SK-N-SH treated with all-trans-retinoic acid at 6 μM for 48 hours (cell line): ENCODE results near the gene TLR4.

ENCODE experiments used
- ATAC-seq: fragments of 200-7000 bp; cut with Tn5 transposase; 3 replicates; pipeline ENCODE4 v1.9.1; 2020; ENCODE audit warnings: mild to moderate bottlenecking, moderate library complexity
- ARNTL ChIP-seq: fragments of 450-650 bp; formaldehyde crosslinking; IDR thresholded peaks from 2 replicates; pipeline ENCODE4 v1.5.0; 2020; ENCODE audit warnings: low read depth, mild to moderate bottlenecking, moderate library complexity, borderline replicate concordance
- BACH2 ChIP-seq: fragments of 250-450 bp; sonication (Bioruptor Pico); IDR thresholded peaks from 2 replicates; pipeline ENCODE4 v1.9.0; 2021; ENCODE audit warnings: mild to moderate bottlenecking, borderline replicate concordance
- ESRRG ChIP-seq: fragments of 250-450 bp; sonication (Bioruptor Pico); IDR thresholded peaks from 2 replicates; pipeline ENCODE4 v1.6.1; 2021; ENCODE audit warnings: mild to moderate bottlenecking
- ISL1 ChIP-seq: fragments of 250-450 bp; sonication (Bioruptor Pico); IDR thresholded peaks from 2 replicates; pipeline ENCODE4 v2.1.2; 2022; ENCODE audit warnings: mild to moderate bottlenecking, moderate library complexity
- OSR1 ChIP-seq: fragments of 250-450 bp; sonication (Bioruptor Pico); IDR thresholded peaks from 2 replicates; pipeline ENCODE4 v1.8.0; 2022; ENCODE audit warnings: moderate library complexity, mild to moderate bottlenecking, inconsistent platforms
- PPARA ChIP-seq: fragments of 250-450 bp; sonication (Bioruptor Pico); IDR thresholded peaks from 2 replicates; pipeline ENCODE4 v1.5.0; 2020; ENCODE audit warnings: mild to moderate bottlenecking, borderline replicate concordance
- RARB ChIP-seq: fragments of 250-450 bp; sonication (Bioruptor Pico); IDR thresholded peaks from 2 replicates; pipeline ENCODE4 v1.8.0; 2021; ENCODE audit warnings: mild to moderate bottlenecking, moderate library complexity
- SNAI2 ChIP-seq: fragments of 250-450 bp; sonication (Bioruptor Pico); IDR thresholded peaks from 2 replicates; pipeline ENCODE4 v1.5.0; 2020; ENCODE audit warnings: mild to moderate bottlenecking, moderate library complexity
- TCF4 ChIP-seq: fragments of 250-450 bp; sonication (Bioruptor Pico); IDR thresholded peaks from 2 replicates; pipeline ENCODE4 v1.8.0; 2021; ENCODE audit warnings: mild to moderate bottlenecking, moderate library complexity, borderline replicate concordance
- TOX ChIP-seq: fragments of 250-450 bp; sonication (Bioruptor Pico); IDR thresholded peaks from 2 replicates; pipeline ENCODE4 v1.8.0; 2021; ENCODE audit warnings: mild to moderate bottlenecking, moderate library complexity, borderline replicate concordance
- ZC3H10 ChIP-seq: fragments of 250-450 bp; sonication (Bioruptor Pico); IDR thresholded peaks from 2 replicates; pipeline ENCODE4 v1.5.1; 2021; ENCODE audit warnings: mild to moderate bottlenecking, moderate library complexity
- ZFP30 ChIP-seq: fragments of 450-650 bp; formaldehyde crosslinking; IDR thresholded peaks from 2 replicates; pipeline ENCODE4 v1.5.0; 2022; ENCODE audit warnings: mild to moderate bottlenecking, moderate library complexity
- ZNF565 ChIP-seq: fragments of 450-650 bp; formaldehyde crosslinking; conservative IDR thresholded peaks from 2 replicates; pipeline ENCODE4 v1.5.0; 2020; ENCODE audit warnings: low read depth, mild to moderate bottlenecking, moderate library complexity
- ZNF70 ChIP-seq: fragments of 450-650 bp; formaldehyde crosslinking; IDR thresholded peaks from 2 replicates; pipeline ENCODE4 v1.5.0; 2020; ENCODE audit warnings: mild to moderate bottlenecking, moderate library complexity
- ZNF8 ChIP-seq: fragments of 450-650 bp; formaldehyde crosslinking; IDR thresholded peaks from 2 replicates; pipeline ENCODE4 v1.5.0; 2020; ENCODE audit warnings: mild to moderate bottlenecking, moderate library complexity
- TF ChIP-seq, protein P1 (sequence below): fragments of 250-450 bp; sonication (Bioruptor Pico); IDR thresholded peaks from 2 replicates; pipeline ENCODE4 v1.8.0; 2021; ENCODE audit warnings: low read depth, mild to moderate bottlenecking, moderate library complexity, borderline replicate concordance
- TF ChIP-seq, protein P2 (sequence below): fragments of 250-450 bp; sonication (Bioruptor Pico); IDR thresholded peaks from 2 replicates; pipeline ENCODE4 v1.5.1; 2020; ENCODE audit warnings: low read depth, mild to moderate bottlenecking, moderate library complexity
- TF ChIP-seq, protein P3 (sequence below): fragments of 250-450 bp; sonication (Bioruptor Pico); IDR thresholded peaks from 2 replicates; pipeline ENCODE4 v1.5.1; 2021; ENCODE audit warnings: mild to moderate bottlenecking, moderate library complexity
- TF ChIP-seq, protein P4 (sequence below): fragments of 250-450 bp; sonication (Bioruptor Pico); IDR thresholded peaks from 2 replicates; pipeline ENCODE4 v1.5.0; 2020; ENCODE audit warnings: mild to moderate bottlenecking, moderate library complexity
- TF ChIP-seq, protein P5 (sequence below): fragments of 250-450 bp; sonication (Bioruptor Pico); IDR thresholded peaks from 2 replicates; pipeline ENCODE4 v1.8.0; 2020; ENCODE audit warnings: mild to moderate bottlenecking, moderate library complexity, borderline replicate concordance

TLR4 gene

DNA sequence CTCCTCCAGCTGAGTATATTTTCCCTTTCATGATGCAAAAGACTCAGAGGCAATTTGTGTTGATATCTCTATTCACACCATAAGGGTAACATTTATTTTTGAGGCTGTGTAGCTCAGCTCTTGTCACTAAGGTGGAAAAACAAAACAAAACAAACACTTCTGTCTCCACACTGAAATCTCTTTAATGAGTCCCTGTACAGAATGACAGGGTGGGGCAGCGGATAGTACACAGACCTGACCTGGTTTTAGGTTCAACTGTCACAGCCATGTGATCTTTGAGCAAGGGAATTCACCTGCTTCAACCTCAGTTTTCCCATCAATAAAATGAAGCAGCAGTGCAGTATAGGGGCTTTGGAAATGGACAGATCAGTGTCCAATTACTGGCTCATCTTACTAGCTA, 29.3 kb downstream of the TLR4 start:
- TF ChIP-seq, protein P1, sequence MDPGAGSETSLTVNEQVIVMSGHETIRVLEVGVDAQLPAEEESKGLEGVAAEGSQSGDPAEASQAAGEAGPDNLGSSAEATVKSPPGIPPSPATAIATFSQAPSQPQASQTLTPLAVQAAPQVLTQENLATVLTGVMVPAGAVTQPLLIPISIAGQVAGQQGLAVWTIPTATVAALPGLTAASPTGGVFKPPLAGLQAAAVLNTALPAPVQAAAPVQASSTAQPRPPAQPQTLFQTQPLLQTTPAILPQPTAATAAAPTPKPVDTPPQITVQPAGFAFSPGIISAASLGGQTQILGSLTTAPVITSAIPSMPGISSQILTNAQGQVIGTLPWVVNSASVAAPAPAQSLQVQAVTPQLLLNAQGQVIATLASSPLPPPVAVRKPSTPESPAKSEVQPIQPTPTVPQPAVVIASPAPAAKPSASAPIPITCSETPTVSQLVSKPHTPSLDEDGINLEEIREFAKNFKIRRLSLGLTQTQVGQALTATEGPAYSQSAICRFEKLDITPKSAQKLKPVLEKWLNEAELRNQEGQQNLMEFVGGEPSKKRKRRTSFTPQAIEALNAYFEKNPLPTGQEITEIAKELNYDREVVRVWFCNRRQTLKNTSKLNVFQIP (CRISPR knock-in tag), result no peak
- TF ChIP-seq ZFP30 (no peak), BACH2 (no peak), ZC3H10 (CRISPR knock-in tag) (no peak), ESRRG (CRISPR knock-in tag) (no peak), RARB (CRISPR knock-in tag) (no peak)
- ATAC-seq, result no peak

DNA sequence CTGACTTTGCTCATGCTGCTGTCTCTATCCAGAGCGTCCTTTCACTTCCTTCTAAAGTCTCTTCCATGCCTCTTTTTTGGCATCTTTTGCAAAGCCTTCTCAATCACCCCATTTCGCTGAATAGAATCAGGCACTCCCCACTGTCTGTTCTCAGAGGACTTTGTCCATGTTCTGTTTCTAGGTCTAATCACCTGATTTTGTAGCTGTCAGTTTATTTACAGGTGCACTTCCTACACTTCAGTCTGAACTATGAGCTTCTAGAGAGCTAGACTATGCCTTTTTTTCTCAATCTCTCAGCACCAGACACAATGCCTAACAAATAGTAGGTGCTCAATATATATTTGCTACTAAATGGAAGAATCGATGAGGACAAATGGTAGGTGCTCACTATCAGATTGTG, 29.9 kb downstream of the TLR4 start:
- no peak for ATAC-seq
- no peak for TF ChIP-seq TCF4 (CRISPR knock-in tag)
- TF ChIP-seq TOX (CRISPR knock-in tag), result no peak
- TF ChIP-seq RARB (CRISPR knock-in tag), result no peak
- TF ChIP-seq, protein P2, sequence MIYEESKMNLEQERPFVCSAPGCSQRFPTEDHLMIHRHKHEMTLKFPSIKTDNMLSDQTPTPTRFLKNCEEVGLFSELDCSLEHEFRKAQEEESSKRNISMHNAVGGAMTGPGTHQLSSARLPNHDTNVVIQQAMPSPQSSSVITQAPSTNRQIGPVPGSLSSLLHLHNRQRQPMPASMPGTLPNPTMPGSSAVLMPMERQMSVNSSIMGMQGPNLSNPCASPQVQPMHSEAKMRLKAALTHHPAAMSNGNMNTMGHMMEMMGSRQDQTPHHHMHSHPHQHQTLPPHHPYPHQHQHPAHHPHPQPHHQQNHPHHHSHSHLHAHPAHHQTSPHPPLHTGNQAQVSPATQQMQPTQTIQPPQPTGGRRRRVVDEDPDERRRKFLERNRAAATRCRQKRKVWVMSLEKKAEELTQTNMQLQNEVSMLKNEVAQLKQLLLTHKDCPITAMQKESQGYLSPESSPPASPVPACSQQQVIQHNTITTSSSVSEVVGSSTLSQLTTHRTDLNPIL (CRISPR knock-in tag), result no peak
- TF ChIP-seq ISL1 (CRISPR knock-in tag), result no peak
- no peak for TF ChIP-seq SNAI2 (CRISPR knock-in tag)
- TF ChIP-seq ARNTL (CRISPR knock-in tag), result no peak
- TF ChIP-seq BACH2, result no peak

DNA sequence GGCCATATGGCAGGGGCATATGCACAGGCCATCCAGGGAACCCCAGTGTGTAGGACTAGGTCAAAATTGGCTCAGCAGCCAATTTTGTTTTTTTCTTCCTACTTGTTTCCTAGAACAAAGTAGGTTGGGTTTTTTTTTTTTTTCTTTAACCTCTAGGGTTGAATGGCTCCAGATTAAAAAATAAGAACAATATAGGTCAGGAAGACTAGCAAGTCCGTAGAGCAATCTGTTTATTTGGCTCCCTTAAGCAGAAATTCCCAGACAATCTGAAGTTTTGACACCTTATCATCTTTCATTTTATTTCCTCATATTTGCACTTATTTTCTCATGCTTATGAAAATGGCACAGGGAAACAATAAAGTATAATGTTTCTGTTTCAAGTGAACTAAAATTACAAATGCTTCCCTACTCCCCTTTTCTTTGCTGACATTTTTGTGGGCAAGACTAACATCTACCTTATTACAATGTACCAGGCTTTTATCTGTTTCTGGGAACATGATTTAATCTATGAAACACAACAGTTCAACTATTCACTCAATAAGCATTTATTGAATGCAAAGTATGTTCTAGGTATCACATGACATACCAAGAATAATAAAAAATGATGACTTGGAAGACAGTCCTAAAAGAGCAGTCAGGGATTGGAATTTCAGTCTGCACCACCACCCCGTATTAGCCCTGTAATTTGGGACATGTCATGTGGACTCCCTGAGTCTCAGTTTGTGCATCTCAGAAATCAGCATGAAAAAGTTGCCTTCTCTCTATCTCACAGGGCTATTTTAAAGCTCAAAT, 30.5 kb downstream of the TLR4 start:
- TF ChIP-seq, protein P2 (CRISPR knock-in tag), result no peak
- TF ChIP-seq ZNF565 (CRISPR knock-in tag) (no peak), ZNF8 (no peak), RARB (CRISPR knock-in tag) (no peak), BACH2 (no peak)
- TF ChIP-seq, protein P3, sequence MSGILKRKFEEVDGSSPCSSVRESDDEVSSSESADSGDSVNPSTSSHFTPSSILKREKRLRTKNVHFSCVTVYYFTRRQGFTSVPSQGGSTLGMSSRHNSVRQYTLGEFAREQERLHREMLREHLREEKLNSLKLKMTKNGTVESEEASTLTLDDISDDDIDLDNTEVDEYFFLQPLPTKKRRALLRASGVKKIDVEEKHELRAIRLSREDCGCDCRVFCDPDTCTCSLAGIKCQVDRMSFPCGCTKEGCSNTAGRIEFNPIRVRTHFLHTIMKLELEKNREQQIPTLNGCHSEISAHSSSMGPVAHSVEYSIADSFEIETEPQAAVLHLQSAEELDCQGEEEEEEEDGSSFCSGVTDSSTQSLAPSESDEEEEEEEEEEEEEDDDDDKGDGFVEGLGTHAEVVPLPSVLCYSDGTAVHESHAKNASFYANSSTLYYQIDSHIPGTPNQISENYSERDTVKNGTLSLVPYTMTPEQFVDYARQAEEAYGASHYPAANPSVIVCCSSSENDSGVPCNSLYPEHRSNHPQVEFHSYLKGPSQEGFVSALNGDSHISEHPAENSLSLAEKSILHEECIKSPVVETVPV (CRISPR knock-in tag), result no peak
- ATAC-seq, result peak; percentile 40; the same call in 2 of the 3 replicates

DNA sequence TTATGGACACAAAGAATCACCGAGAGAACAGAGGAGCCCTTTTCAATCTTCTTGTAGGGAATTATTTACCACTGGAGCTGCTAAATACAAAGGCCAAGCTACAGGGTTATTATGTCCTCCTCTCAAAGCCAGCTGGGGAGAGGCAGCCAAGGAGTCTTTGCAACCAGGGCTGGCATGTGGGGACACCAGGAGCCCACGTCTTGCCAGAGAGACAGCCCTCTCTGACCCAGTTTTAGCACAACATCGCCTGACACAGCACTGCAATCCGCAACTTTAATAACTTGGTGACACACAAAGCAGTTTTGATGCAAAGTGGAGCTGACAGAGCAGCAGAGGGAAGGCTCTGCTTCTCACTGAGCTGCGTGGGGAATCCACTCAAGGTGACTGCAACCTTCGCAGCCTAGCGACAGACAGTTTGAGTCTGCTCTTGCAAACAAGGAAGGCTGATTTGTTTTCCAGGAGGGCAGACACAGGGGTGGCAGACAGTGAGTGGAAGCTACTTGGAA, 33.6 kb downstream of the TLR4 start:
- no peak; the same call in 2 of the 3 replicates for ATAC-seq
- no peak for TF ChIP-seq ZNF565 (CRISPR knock-in tag)
- TF ChIP-seq, protein P3 (CRISPR knock-in tag), result no peak
- no peak for TF ChIP-seq PPARA (CRISPR knock-in tag)
- no peak for TF ChIP-seq ZC3H10 (CRISPR knock-in tag)
- no peak for TF ChIP-seq OSR1 (CRISPR knock-in tag)
- TF ChIP-seq ARNTL (CRISPR knock-in tag), result no peak
- no peak for TF ChIP-seq SNAI2 (CRISPR knock-in tag)
- TF ChIP-seq, protein P2 (CRISPR knock-in tag), result no peak
- no peak for TF ChIP-seq RARB (CRISPR knock-in tag)
- TF ChIP-seq, protein P4, sequence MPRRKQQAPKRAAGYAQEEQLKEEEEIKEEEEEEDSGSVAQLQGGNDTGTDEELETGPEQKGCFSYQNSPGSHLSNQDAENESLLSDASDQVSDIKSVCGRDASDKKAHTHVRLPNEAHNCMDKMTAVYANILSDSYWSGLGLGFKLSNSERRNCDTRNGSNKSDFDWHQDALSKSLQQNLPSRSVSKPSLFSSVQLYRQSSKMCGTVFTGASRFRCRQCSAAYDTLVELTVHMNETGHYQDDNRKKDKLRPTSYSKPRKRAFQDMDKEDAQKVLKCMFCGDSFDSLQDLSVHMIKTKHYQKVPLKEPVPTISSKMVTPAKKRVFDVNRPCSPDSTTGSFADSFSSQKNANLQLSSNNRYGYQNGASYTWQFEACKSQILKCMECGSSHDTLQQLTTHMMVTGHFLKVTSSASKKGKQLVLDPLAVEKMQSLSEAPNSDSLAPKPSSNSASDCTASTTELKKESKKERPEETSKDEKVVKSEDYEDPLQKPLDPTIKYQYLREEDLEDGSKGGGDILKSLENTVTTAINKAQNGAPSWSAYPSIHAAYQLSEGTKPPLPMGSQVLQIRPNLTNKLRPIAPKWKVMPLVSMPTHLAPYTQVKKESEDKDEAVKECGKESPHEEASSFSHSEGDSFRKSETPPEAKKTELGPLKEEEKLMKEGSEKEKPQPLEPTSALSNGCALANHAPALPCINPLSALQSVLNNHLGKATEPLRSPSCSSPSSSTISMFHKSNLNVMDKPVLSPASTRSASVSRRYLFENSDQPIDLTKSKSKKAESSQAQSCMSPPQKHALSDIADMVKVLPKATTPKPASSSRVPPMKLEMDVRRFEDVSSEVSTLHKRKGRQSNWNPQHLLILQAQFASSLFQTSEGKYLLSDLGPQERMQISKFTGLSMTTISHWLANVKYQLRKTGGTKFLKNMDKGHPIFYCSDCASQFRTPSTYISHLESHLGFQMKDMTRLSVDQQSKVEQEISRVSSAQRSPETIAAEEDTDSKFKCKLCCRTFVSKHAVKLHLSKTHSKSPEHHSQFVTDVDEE (CRISPR knock-in tag), result no peak
- no peak for TF ChIP-seq ZNF8
- TF ChIP-seq TOX (CRISPR knock-in tag), result no peak
- TF ChIP-seq, protein P5, sequence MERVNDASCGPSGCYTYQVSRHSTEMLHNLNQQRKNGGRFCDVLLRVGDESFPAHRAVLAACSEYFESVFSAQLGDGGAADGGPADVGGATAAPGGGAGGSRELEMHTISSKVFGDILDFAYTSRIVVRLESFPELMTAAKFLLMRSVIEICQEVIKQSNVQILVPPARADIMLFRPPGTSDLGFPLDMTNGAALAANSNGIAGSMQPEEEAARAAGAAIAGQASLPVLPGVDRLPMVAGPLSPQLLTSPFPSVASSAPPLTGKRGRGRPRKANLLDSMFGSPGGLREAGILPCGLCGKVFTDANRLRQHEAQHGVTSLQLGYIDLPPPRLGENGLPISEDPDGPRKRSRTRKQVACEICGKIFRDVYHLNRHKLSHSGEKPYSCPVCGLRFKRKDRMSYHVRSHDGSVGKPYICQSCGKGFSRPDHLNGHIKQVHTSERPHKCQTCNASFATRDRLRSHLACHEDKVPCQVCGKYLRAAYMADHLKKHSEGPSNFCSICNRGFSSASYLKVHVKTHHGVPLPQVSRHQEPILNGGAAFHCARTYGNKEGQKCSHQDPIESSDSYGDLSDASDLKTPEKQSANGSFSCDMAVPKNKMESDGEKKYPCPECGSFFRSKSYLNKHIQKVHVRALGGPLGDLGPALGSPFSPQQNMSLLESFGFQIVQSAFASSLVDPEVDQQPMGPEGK (CRISPR knock-in tag), result no peak
- TF ChIP-seq ZNF70 (CRISPR knock-in tag), result no peak
- TF ChIP-seq BACH2, result no peak
- TF ChIP-seq ESRRG (CRISPR knock-in tag), result no peak
